HG02642 (cell line): ENCODE results near the gene EHF.
A peak's percentile ranks its signal among the peaks of the same experiment; 100 is the strongest.
"Not testable (repeated sequence)": the region's sequence is repeated elsewhere in the genome, so short reads cannot be mapped to it uniquely, and the experiment has no call there.

Experiments
- ATAC-seq: cut with Tn5 transposase; IDR thresholded peaks from one replicate; pipeline ENCODE4 v1.9.1; 2021; ENCODE audit warnings: mild to moderate bottlenecking; ENCODE audit not compliant: unreplicated experiment, poor library complexity

Gene EHF

DNA sequence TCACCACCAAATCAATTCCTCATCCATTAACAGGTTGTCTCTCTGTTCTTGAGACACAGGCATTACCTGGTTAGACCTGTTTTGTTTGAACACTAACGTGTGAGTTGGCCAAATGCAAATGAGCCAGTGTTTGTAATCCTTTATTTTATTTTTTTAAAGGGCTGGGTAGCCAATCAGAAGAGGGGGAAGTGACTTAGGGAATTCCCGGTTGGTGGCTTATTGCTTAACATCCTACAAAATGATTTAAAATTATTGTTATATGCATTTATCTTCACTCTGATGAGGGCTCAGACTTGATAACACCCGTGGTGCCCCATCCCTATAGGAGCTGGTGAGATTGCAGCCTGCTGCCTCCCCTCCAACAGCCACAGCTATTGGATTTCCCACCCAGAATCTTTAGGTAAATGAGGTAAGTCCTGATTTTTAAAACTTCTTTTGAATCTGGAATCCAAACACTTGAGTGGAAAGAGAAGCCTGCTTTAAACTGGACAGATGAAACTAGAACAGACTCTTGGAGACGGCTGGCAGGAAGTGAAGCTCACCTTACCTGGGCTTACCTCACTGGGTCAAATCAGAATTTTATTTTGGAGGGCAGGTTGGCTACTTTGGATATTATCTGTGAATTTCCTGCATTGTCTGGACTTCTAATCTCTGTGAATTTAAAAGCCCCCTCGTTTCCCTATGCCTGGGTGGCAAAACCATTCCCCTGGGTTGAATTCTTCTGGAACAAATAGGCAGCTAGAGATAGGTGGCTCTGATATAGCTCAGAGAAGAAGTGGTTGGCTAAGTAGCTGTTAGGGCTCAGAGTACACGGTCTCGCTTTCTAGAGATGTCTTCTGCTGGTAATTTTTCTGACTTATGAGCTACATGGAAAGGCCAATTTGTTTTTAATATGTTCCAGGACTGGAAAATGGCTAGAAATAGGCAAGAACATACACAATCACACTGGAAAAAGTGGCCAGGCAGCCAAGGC, at the start of gene EHF:
Gene EHF, plus strand, starts transcription at position 274 of the 973 bp plus-strand sequence. CDS start 21,538 bp downstream, outside the sequence.
- no peak for ATAC-seq

DNA sequence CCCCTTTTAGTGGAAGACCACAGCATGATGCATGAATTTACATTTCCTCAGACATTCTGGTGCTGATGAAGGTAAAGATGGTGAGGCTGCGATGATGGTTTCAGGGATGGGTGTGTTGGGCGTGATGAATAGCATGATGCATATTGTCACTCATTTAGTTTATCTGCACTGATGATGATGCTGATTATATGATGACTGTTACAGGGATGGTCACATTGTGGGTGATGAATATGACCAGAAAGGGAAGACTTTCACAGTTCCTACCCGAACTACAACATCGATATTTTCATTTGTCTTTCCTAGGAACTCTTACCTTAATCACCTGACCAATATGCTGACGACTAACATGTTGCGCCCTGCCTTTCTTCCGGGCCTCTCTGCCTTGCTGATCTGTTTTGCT, 47.4 kb upstream of the EHF start:
- no peak for ATAC-seq

DNA sequence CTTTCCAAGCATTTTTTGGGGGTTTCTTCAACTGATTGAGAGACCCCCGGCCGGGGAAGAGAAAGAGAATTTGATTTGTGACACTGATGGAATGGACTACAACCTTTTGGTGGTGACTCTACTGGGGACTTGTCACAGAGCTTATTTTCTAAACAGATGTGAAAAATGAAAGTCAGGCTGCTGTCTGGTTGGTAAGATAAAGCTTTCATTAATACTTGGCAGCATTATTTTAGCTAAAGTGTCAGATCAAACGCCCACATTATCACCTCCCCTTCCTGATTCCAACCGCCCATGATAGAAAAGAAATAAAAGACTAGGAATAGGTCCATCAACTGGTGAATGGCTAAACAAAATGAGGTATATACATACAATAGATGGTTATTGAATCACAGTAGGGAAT, 45.6 kb upstream of the EHF start:
- no peak for ATAC-seq

DNA sequence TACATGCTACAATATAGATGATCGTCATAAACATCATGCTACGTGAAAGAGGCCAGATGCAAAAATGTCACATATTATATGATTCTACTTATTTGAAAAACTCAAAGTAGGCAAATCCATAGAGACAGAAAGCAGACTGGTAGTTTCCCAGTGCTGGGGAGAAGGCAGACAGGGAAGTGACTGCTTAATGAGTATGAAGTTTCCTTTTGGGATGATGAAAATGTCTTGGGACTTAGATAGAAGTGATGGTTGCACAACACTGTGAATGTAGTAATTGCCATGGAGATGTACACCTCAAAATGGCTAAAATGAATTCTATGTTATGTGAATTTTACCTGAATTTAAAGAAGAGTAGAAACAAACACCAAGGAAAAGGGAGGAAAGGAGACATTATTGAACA, 45.2 kb upstream of the EHF start:
- ATAC-seq = no peak

DNA sequence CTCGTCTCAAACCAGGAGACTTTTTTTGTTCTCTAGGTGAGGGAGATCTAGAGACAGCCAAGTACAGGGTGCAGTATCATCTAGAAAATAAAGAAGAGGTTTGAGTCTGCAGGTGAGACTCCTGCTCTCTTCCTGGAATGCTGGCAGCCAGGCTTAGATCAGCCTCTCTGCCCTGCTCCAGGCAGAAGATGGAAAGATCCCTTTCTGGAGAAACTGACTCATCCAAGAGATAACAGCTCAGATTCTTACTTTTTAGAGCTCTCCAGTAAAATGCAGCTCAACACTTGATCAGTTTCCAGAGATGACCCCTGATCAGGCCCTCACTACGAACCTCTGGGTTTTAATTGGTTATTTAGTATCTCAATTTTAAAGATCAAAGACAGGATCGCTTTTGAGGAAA, 44.6 kb upstream of the EHF start:
- ATAC-seq = no peak

DNA sequence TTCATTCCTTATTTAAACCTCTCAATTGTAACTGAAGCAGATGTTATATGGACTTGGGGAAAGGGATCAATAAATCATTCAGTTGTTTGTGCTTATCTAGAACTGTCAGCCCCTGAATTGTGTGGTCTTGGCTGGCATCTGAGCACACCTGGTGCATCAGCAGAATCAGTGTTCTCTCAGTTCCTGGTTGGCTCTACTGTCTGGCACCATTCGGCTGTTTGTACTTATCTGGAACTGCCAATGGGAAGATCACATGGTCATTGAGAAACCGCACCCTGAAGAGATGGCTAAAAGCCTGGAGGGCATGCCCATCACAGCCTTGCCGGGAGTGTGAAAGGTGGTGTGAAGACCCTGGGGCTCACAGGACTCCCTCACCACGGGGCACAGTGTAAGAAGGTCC, 37.1 kb upstream of the EHF start:
- ATAC-seq = no peak

DNA sequence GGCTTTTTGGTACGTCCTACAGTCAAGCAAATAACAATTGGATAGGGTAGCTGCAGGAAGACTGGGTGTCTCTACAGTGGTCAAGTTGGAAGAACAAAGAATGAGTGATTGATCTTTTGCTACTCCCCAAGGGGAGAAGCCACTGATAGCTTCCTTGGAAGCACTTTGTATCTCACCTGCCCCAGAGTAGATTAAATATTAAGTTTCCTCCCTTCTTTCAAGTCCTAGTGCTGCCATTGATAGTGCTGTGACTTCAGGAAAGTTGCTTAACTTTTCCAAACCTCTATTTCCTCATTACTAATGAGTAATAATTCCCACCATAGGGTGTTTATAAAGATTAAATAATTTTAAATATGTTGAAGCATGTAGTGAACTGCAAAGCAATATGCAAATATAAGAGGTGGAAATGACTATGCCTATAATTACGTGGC, 35.6 kb upstream of the EHF start:
- ATAC-seq = no peak

DNA sequence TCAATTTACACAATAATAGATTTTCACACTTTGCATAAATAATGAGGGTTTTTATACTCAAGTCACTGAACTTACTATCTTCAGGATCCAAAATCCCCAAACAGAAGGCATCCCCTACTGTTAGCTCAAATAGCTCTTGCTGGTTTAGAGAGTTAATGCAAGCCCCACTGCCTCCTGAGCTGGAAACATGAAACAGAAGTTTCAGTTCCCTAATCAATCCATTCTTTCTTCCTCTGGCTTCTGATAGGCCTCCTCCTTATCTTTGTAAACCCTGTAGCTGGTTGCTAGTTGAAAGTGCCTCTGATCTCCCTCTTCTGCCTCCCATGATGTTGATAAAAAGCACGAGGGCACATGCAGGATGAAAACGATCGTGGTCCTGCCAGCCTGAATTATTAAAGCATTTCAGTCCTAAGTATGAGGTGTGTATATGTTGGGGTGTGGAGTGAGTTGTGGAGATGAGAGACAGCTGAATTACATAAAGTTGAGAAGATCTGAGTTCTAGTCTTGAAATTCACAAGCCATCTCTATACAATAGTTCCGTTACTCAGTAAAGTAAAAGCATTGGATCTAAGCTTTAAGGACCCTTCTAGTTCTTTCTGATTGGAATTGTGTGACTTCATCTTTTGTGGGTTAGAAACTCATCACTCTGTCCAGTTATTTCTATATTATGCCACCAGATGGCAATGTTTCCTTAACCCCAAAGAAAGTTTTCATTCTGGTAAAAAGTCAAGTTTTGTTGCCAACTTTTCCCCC, 35.0 kb upstream of the EHF start:
- peak; percentile 89 for ATAC-seq

DNA sequence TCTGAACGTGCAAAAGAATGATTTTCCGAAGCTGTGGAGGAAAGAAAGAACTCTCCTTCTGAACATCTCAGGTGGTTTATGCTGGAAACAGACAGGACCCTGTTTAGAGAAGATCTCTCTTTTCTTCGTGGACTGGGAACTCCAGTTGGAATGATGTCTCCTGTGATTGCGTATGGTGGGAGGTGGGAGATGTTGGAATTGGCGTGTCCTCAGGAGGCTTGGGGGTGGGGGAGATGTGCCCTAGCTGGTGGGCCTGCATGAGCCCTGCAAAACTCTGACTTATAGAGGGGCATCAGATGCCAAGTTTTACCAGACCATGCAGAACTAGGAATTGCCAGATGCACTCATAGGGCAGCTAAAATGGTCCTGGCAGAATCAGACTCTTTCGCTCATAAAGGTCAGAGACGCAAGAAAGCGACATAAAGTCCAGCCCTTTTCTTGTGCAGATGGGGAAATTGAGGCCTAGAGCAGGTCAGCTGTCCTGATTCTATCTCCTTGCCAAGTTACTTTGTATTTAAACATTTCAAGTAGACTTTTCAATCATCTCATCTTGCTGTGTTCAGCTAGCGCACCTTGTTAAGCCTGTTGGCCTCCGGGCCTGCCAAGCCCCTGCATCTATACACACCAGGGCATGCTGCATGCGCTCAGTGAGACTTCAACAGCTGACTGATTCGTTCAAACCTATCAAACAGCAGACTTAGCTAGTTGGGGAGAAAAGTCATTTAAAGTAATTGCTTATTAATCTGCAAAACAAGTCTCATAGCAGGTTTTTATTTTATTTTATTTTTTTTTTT, 34.2 kb upstream of the EHF start:
- ATAC-seq = no peak

DNA sequence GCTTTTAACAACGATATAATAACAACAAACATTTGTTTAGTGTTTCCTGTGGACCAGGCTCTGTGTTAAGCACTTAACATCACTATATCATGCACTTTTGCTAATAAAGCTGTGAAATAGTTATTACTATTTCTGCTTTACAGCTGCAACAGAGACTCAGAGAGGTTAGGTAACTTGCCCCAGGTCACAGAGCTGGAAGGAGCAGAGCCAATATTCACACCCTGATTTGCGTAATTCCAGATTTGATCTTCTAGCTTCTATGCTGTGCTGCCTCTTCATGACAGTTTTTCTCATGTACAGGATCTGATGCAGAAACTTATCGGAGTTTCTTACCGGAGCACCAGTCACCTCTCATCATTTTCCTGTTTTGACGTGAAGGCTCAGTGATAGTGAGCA, 33.6 kb upstream of the EHF start:
- no peak for ATAC-seq

DNA sequence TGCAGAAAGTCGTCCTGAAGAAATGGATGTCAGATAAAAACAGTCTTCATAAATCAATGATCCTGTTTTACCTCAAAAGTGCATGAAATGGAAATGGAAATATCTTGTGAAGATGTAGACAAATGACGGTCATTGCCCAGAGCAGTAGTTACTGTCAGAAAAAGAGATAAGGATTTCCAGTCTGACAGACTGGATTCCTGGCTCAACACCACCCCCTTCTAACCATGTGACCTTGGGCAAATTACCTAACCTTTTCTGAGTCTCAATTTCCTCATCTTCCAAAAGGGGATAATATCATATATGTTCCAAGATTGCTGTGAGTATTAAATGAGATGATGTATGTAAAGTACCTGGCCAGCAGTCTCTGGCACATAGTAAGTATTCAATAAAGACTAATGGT, 32.9 kb upstream of the EHF start:
- ATAC-seq = no peak

DNA sequence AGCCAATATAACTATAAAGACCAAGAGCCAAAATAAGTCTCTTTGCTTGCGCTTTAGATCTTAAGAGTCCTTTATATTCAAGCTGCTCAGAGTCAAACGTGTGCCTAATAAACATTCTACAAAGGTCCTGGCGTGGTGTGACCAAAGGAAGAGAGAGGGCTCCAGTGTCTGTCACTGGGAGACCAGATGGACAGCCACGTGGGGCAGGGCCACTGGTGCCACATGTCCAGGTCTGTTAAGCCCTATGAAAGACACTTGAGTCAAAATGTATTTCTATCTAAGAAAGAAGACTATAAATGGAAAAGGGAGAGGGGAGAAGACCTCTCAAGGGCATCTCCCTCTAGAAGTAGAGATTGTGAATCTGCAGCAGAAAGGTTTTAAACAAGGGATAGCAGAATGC, 32.2 kb upstream of the EHF start:
- no peak for ATAC-seq

DNA sequence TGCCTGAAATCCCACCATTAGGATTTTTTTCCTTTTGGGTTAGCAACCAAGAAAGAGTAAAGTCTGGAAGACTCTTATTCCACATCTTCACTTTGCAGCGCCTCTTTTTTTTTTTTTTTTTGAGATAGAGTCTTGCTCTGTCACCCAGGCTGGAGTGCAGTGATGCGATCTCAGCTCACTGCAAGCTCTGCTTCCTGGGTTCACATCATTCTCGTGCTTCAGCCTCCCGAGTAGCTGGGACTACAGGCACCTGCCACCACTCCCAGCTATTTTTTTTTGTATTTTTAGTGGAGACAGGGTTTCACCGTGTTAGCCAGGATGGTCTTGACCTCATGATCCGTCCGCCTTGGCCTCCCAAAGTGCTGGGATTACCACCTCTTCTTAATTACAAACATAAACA, 31.7 kb upstream of the EHF start:
- ATAC-seq = not testable (repeated sequence)

DNA sequence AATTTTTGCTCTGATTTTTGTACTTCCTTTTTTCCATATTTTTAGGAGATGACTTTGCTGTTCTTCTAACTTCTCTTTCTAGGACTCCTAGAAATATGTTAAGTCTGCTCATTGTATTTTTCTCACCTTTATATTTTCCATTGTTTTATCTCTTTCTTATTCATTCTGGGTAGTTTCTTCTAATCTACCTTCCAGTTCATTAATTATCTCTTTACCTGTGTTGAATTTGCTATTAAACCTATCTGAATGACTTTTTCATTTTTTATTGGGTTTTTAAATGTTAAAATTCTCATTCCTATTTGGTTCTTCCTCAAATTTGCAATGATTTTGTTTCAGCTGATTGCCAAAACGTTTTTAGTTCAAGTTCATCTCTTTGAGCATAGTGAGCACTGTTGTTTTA, 27.8 kb upstream of the EHF start:
- no peak for ATAC-seq

DNA sequence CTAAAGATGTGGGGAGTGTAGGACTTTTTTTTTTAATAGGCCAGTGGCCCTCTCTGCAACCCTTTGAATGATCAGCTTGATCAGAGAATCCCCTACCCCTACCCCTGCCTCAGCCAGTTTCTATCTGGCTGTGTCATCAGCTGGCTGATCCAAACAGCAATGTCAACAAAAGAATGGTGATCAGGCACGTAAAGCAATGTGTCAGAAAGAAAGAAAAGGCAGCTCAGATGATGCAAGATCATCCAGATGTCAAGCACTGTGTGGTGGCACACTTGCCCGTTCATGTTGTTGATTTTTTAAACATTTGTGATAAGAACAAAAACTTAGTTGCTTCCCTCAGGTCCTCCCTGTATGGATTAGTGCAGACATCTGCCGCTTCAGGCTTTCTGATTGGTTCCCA, 26.3 kb upstream of the EHF start:
- no peak for ATAC-seq

DNA sequence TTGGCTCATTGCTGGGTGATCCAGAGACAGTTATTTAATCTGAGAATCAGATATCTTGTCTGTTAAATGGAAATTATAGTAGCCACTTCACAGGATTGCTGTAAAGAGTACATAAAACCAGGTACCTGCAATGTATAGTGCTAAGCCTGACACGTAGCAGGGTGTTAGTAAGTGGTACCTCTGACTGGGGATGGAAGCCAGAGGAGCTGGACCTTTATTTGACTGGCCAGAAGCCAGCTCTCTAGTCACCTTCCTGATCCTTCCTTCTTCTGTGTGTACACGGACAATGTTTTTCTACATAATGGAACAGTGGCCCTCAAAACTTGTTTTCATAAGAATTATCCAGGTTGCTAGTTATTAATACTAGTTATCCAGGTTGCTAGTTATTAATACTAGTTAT, 25.5 kb upstream of the EHF start:
- ATAC-seq = no peak

DNA sequence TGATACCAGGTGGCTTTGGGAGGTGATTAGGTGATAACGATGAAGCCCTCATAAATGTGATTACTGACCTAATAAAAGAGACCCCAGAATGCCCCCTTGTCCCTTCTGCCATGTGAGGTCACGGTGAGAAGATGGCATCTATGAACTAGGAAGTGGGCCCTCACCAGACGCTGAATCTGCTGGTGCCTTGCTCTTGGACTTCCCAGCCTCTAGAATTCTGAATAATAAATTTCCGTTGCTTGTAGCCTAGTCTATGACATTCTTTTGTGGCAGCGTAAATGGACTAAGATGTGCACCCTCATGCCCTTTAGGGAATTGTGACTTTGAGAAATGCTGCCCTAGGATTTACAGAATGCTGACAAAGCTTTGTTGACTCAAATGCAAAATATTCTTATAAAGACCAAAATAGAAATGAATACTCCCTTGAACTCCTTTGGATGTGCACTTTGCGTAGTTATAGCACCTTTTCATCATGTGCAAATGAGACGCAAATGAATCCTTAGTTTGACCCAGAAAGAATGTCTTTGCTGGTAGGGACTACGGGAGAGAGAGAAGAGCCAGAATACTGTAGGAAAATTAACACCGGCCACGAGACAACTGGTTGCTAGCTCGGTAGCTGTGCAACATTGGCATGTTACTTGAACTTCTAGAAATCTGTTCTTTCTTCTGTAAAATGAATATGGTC, 24.8 kb upstream of the EHF start:
- ATAC-seq = no peak

DNA sequence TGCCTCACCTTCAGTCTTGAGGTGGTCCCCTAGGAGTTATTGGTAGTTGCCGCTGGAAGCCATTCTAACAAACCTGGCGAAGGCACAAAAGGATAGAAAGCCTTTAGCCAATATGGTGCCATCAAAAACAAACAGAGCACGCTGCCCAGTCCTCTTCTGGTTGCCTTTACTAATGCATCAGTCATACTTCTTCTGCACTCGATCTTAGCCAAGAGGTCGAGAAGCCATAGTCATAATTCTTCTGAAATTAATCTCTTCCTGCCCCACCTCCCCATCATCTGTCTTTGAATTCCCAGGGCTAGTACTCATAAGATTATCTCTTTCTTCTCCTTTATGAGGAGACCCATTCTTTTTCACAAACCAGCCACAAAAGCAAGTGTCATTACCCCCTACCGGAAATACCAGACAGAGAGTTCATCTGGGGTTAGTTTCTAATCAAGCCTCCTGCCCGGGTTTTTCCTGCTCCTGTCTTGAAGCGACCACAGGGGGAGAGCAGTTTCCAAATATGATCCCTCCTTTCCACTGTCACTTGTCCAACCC, 21.4 kb upstream of the EHF start:
- no peak for ATAC-seq

DNA sequence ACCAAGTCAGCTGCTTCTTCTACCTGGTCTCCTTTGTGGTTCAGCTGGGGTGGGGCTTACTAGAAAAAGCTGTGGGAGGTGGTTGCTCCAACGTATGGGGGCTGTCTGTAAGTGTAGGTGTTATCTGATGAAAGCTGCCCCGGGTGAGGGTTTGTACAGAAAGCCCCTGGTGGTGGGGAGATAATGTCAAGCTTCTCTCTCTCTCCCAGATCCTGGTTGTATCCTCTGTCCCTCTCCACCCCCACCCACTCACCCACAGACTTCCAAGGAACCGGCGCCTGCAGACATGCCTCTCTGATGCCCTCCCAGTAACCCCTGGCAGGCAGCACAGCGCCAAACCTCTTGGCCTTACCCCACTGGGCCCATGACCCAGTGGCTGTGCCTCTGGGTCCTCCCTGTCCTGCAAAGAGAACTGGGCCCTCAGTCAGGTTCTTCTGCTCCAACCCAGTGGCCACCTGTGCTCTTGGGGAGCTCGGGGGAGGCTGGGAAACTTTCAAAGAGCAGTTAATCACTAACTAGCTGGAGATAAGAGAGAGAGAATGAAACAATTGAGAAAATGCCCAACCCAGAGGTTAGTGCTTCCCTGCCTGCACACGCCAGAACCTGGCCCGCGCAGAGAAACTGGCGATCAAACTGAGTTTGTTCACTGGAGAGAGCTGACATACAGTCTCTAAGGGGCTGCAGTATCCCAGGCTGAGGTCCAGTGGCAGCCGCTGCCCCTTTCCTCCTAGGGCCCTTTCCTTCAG, 20.4 kb upstream of the EHF start:
- ATAC-seq = no peak
